ENCODE results near the gene MACF1.

Gene MACF1

DNA sequence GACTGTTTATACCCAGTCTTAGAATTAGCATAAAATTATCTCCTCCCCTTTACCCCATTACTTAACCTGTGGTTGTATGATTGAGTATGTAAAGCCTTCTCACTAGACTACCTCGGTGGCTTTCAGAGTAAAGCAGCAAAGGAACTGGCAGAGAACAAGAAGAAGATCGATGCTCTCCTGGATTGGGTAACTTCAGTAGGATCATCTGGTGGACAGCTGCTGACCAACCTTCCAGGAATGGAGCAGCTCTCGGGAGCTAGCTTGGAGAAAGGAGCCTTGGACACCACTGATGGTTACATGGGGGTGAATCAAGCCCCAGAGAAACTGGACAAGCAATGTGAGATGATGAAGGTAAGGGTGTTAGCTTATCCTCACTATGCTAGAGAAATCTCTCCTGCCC lies 148.4 kb downstream of the MACF1 start:
- no peak overlapping the region for H3K14ac ChIP-seq (ENCODE audit: low read length in 2 of 2)
- no peaks in the 10 kb centered on the region for H3K27me3 ChIP-seq (ENCODE audit: control insufficient read depth in 1 of 2, insufficient read depth in 1 of 2, low read length in 2 of 2)
- no peaks in the 10 kb centered on the region for H3K4me1 ChIP-seq (ENCODE audit: control insufficient read depth, insufficient read depth, low read depth, low read length)
- no peak overlapping the region for H4K91ac ChIP-seq (ENCODE audit: low read length)
- H2AFZ ChIP-seq (ENCODE audit: low read depth, low read length), result no peak overlapping the region
- no peaks in the 10 kb centered on the region for H3K9me3 ChIP-seq (ENCODE audit: control insufficient read depth, low read length)
- H3K9ac ChIP-seq (ENCODE audit: low read length), result no peak overlapping the region
- H3K27ac ChIP-seq (ENCODE audit: low read length, poor library complexity, severe bottlenecking), result no peak overlapping the region
- no peak overlapping the region for H2AK5ac ChIP-seq (ENCODE audit: low read length, severe bottlenecking)
- H4K8ac ChIP-seq (ENCODE audit: low read length), result no peak overlapping the region
- H3K23ac ChIP-seq (ENCODE audit: low read length in 2 of 2), result no peak overlapping the region
- no peak overlapping the region for H3K4me2 ChIP-seq (ENCODE audit: low read length, poor library complexity, severe bottlenecking)
- H3K4ac ChIP-seq (ENCODE audit: low read depth in 1 of 2, low read length in 2 of 2), result no peak overlapping the region
- no peak overlapping the region for H3K4me3 ChIP-seq (ENCODE audit: insufficient read depth in 1 of 2, low read depth in 1 of 2, low read length in 2 of 2)
- 94% methylated on average over 3 of the region's 3 CpGs for WGBS
- H2BK5ac ChIP-seq (ENCODE audit: low read depth, low read length, poor library complexity, severe bottlenecking), result no peak overlapping the region
- H2BK12ac ChIP-seq (ENCODE audit: low read length in 2 of 2), result no peak overlapping the region
- H3K36me3 ChIP-seq (ENCODE audit: control insufficient read depth in 1 of 2, insufficient read depth in 2 of 2, low read depth in 1 of 2, low read length in 2 of 2), result peaks cover 36 to 94% of the 10 kb centered on the region in 2 experiments
- no peak for DNase-seq
- H2BK15ac ChIP-seq (ENCODE audit: low read depth, poor library complexity, severe bottlenecking), result no peak overlapping the region
- H3K79me1 ChIP-seq (replicated peaks; ENCODE audit: low read length, poor library complexity, severe bottlenecking), result peaks cover 26% of the 10 kb centered on the region
- no peak overlapping the region for H3K18ac ChIP-seq (ENCODE audit: low read depth in 1 of 2, low read length in 2 of 2)
- no peak overlapping the region for H2BK120ac ChIP-seq (ENCODE audit: low read depth, low read length)

DNA sequence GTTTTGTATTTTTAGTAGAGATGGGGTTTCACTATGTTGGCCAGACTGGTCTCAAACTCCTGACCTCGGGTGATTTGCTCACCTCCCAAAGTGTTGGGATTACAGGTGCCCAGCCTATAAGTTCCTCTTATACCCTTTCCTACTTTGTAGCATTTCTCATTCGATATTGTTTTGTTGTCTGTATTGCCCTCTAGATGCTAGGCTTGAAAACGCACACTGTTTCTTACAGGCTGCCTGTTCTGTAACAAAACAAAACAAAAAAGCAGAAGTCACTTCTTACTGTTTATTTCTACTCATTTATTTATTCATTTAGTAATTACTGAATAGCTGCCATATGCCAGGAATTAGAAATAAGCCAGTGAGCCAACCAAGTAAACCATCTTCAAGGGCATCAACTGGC lies 150.1 kb downstream of the MACF1 start:
- Histone ChIP-seq H3K27me3 (ENCODE audit: control insufficient read depth in 1 of 2, insufficient read depth in 1 of 2, low read length in 2 of 2) (no peaks in the 10 kb centered on the region), H2BK15ac (ENCODE audit: low read depth, poor library complexity, severe bottlenecking) (no peak overlapping the region), H2AFZ (ENCODE audit: low read depth, low read length) (no peak overlapping the region), H3K4me1 (ENCODE audit: control insufficient read depth, insufficient read depth, low read depth, low read length) (no peaks in the 10 kb centered on the region), H3K18ac (ENCODE audit: low read depth in 1 of 2, low read length in 2 of 2) (no peak overlapping the region), H2AK5ac (ENCODE audit: low read length, severe bottlenecking) (no peak overlapping the region), H3K27ac (ENCODE audit: low read length, poor library complexity, severe bottlenecking) (no peak overlapping the region), H2BK12ac (ENCODE audit: low read length in 2 of 2) (no peak overlapping the region), H3K36me3 (ENCODE audit: control insufficient read depth in 1 of 2, insufficient read depth in 2 of 2, low read depth in 1 of 2, low read length in 2 of 2) (peaks cover 38 to 94% of the 10 kb centered on the region in 2 experiments), H3K79me1 (replicated peaks; ENCODE audit: low read length, poor library complexity, severe bottlenecking) (peaks cover 24% of the 10 kb centered on the region), H3K9me3 (ENCODE audit: control insufficient read depth, low read length) (no peaks in the 10 kb centered on the region), H3K14ac (ENCODE audit: low read length in 2 of 2) (no peak overlapping the region), H3K4me3 (ENCODE audit: insufficient read depth in 1 of 2, low read depth in 1 of 2, low read length in 2 of 2) (no peak overlapping the region), H3K23ac (ENCODE audit: low read length in 2 of 2) (no peak overlapping the region), H2BK5ac (ENCODE audit: low read depth, low read length, poor library complexity, severe bottlenecking) (no peak overlapping the region), H2BK120ac (ENCODE audit: low read depth, low read length) (no peak overlapping the region), H4K91ac (ENCODE audit: low read length) (no peak overlapping the region), H3K4me2 (ENCODE audit: low read length, poor library complexity, severe bottlenecking) (no peak overlapping the region), H4K8ac (ENCODE audit: low read length) (no peak overlapping the region), H3K9ac (ENCODE audit: low read length) (no peak overlapping the region), H3K4ac (ENCODE audit: low read depth in 1 of 2, low read length in 2 of 2) (no peak overlapping the region)
- 100% methylated on average over 3 of the region's 3 CpGs for WGBS
- no peak for DNase-seq

DNA sequence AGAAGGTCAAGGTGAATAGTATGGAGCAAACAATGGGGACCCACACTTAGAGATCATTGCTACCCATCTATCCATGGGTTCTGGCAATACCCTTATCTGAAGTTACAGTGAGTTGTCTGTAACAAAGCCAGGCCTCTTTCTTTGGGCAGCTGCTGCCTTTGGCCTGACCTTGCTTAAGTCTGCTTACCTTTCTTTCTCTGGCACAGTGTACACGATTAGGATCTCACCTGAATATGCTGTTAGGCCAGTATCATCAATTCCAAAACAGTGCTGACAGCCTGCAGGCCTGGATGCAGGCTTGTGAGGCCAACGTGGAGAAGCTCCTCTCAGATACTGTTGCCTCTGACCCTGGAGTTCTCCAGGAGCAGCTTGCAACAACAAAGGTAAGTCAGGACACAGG lies 154.0 kb downstream of the MACF1 start:
- H4K91ac ChIP-seq (ENCODE audit: low read length), result no peak overlapping the region
- H3K4me2 ChIP-seq (ENCODE audit: low read length, poor library complexity, severe bottlenecking), result no peak overlapping the region
- no peak overlapping the region for H3K4ac ChIP-seq (ENCODE audit: low read depth in 1 of 2, low read length in 2 of 2)
- H3K18ac ChIP-seq (ENCODE audit: low read depth in 1 of 2, low read length in 2 of 2), result no peak overlapping the region
- H3K9ac ChIP-seq (ENCODE audit: low read length), result no peak overlapping the region
- no peak overlapping the region for H2BK15ac ChIP-seq (ENCODE audit: low read depth, poor library complexity, severe bottlenecking)
- no peak overlapping the region for H3K14ac ChIP-seq (ENCODE audit: low read length in 2 of 2)
- H3K9me3 ChIP-seq (ENCODE audit: control insufficient read depth, low read length), result no peaks in the 10 kb centered on the region
- peaks cover 22% of the 10 kb centered on the region for H3K79me1 ChIP-seq (replicated peaks; ENCODE audit: low read length, poor library complexity, severe bottlenecking)
- H3K27me3 ChIP-seq (ENCODE audit: control insufficient read depth in 1 of 2, insufficient read depth in 1 of 2, low read length in 2 of 2), result no peaks in the 10 kb centered on the region
- no peak for DNase-seq
- WGBS, result 88% methylated on average over 2 of the region's 2 CpGs
- peaks cover 22 to 89% of the 10 kb centered on the region in 2 experiments for H3K36me3 ChIP-seq (ENCODE audit: control insufficient read depth in 1 of 2, insufficient read depth in 2 of 2, low read depth in 1 of 2, low read length in 2 of 2)
- H2BK5ac ChIP-seq (ENCODE audit: low read depth, low read length, poor library complexity, severe bottlenecking), result no peak overlapping the region
- no peaks in the 10 kb centered on the region for H3K4me1 ChIP-seq (ENCODE audit: control insufficient read depth, insufficient read depth, low read depth, low read length)
- H2BK120ac ChIP-seq (ENCODE audit: low read depth, low read length), result no peak overlapping the region
- H3K23ac ChIP-seq (ENCODE audit: low read length in 2 of 2), result no peak overlapping the region
- no peak overlapping the region for H2AFZ ChIP-seq (ENCODE audit: low read depth, low read length)
- H3K27ac ChIP-seq (ENCODE audit: low read length, poor library complexity, severe bottlenecking), result no peak overlapping the region
- no peak overlapping the region for H2BK12ac ChIP-seq (ENCODE audit: low read length in 2 of 2)
- no peak overlapping the region for H3K4me3 ChIP-seq (ENCODE audit: insufficient read depth in 1 of 2, low read depth in 1 of 2, low read length in 2 of 2)
- no peak overlapping the region for H4K8ac ChIP-seq (ENCODE audit: low read length)
- no peak overlapping the region for H2AK5ac ChIP-seq (ENCODE audit: low read length, severe bottlenecking)

DNA sequence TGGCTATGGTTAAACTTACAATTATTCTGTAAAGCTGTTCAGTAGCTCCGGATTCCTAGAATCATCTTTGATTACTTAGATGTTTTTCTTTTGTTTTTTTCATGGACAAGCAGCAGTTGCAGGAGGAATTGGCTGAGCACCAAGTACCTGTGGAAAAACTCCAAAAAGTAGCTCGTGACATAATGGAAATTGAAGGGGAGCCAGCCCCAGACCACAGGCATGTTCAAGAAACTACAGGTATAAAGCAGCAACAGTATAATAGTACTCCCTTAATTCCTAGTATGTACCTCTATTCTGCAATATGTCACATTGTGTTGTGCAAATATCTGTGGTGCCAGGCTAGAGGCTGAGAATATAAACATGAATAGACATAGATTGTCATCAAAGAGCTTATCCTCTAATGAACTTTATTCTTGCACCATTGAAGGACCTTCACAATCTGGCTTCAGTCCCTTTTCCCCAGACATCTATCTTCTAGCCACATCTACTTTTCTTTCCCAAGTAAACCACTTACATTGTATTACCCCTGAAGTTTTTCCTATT lies 154.6 kb downstream of the MACF1 start:
- Histone ChIP-seq H3K14ac (ENCODE audit: low read length in 2 of 2) (no peak overlapping the region), H3K9me3 (ENCODE audit: control insufficient read depth, low read length) (no peaks in the 10 kb centered on the region), H3K4me1 (ENCODE audit: control insufficient read depth, insufficient read depth, low read depth, low read length) (no peaks in the 10 kb centered on the region), H3K18ac (ENCODE audit: low read depth in 1 of 2, low read length in 2 of 2) (no peak overlapping the region), H3K4me2 (ENCODE audit: low read length, poor library complexity, severe bottlenecking) (no peak overlapping the region), H2BK15ac (ENCODE audit: low read depth, poor library complexity, severe bottlenecking) (no peak overlapping the region), H2BK12ac (ENCODE audit: low read length in 2 of 2) (no peak overlapping the region), H2AFZ (ENCODE audit: low read depth, low read length) (no peak overlapping the region), H3K4me3 (ENCODE audit: insufficient read depth in 1 of 2, low read depth in 1 of 2, low read length in 2 of 2) (no peak overlapping the region), H3K79me1 (replicated peaks; ENCODE audit: low read length, poor library complexity, severe bottlenecking) (peaks cover 22% of the 10 kb centered on the region), H3K23ac (ENCODE audit: low read length in 2 of 2) (no peak overlapping the region), H3K4ac (ENCODE audit: low read depth in 1 of 2, low read length in 2 of 2) (no peak overlapping the region), H4K8ac (ENCODE audit: low read length) (no peak overlapping the region), H3K27me3 (ENCODE audit: control insufficient read depth in 1 of 2, insufficient read depth in 1 of 2, low read length in 2 of 2) (no peaks in the 10 kb centered on the region), H3K36me3 (ENCODE audit: control insufficient read depth in 1 of 2, insufficient read depth in 2 of 2, low read depth in 1 of 2, low read length in 2 of 2) (peaks cover 22 to 88% of the 10 kb centered on the region in 2 experiments), H2BK5ac (ENCODE audit: low read depth, low read length, poor library complexity, severe bottlenecking) (no peak overlapping the region), H2BK120ac (ENCODE audit: low read depth, low read length) (no peak overlapping the region), H3K27ac (ENCODE audit: low read length, poor library complexity, severe bottlenecking) (no peak overlapping the region), H4K91ac (ENCODE audit: low read length) (no peak overlapping the region), H2AK5ac (ENCODE audit: low read length, severe bottlenecking) (no peak overlapping the region), H3K9ac (ENCODE audit: low read length) (no peak overlapping the region)
- 93% methylated on average over 1 of the region's 2 CpGs for WGBS
- DNase-seq, result no peak

Measured in mesenchymal stem cell (in vitro differentiated cells and primary cell).